ENCODE results near the gene AOPEP.
"Not testable (repeated sequence)": the region's sequence is repeated elsewhere in the genome, so short reads cannot be mapped to it uniquely, and the experiment has no call there.

The AOPEP gene

GRCh38 chr9:94931740-94932139, 205.2 kb downstream of the AOPEP start:
- no peak for DNase-seq (ENCODE audit: low read depth in 2 of 2)

DNA sequence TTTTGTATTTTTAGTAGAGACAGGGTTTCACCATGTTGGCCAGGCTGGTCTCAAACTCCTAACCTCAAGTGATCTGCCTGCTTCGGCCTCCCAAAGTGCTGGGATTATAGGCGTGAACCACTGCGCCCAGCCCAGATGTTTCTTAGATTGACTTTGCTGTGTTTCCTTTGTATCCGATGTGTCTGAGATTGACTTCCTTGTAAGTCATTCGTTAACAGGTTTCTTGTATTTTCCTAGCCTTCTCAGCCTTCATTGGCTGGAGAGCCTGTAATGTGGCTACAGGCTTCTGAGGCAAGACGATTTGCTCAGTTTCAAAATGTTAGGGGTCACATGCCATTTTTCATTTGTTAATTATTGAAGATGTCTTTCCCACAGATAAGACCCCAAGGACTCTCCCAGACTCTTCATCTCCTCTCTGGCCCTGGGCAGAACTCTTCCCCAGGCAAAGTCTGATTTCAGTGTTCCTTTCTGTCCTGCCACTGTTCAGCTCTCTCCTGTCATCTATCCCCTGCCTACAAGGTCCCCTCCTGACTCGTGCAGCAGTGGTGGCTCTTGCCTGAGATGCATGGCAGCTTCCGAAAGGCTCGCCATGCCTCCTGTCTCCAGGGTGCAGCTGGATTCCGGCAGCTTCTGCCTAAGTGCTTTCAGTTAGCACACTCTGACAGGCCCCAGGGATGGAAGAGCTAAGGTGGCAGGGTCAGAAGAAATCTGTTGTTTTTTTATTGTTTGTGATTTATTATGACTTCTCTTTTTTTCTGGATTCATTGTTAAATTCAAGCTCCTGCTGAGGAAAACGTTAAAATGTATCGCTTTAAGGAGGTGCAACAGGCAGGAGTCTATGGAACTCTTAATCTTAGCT, 206.4 kb downstream of the AOPEP start:
- no peak for DNase-seq (ENCODE audit: low read depth in 2 of 2)

- no peak for DNase-seq (ENCODE audit: low read depth in 2 of 2)
These were observed 207.0 kb downstream of the AOPEP start for GRCh38 chr9:94933511-94933828.

- no peak for DNase-seq (ENCODE audit: low read depth in 2 of 2)
These were observed 208.4 kb downstream of the AOPEP start for GRCh38 chr9:94934816-94935328.

GRCh38 chr9:94935396-94935795, 208.9 kb downstream of the AOPEP start:
- no peak for DNase-seq (ENCODE audit: low read depth in 2 of 2)

GRCh38 chr9:94936419-94936818, 209.9 kb downstream of the AOPEP start:
- DNase-seq (ENCODE audit: low read depth in 2 of 2): no peak

- DNase-seq (ENCODE audit: low read depth in 2 of 2): no peak
These were observed 210.9 kb downstream of the AOPEP start for GRCh38 chr9:94937214-94937903.

GRCh38 chr9:94938384-94938783, 211.9 kb downstream of the AOPEP start:
- DNase-seq (ENCODE audit: low read depth in 2 of 2): no peak

- DNase-seq (ENCODE audit: low read depth in 2 of 2): not testable (repeated sequence)
These were observed 213.8 kb downstream of the AOPEP start for GRCh38 chr9:94940296-94940695.

GRCh38 chr9:94941211-94941875, 214.8 kb downstream of the AOPEP start:
- no peak for DNase-seq (ENCODE audit: low read depth in 2 of 2)

GRCh38 chr9:94944626-94945025, 218.1 kb downstream of the AOPEP start:
- no peak for DNase-seq (ENCODE audit: low read depth in 2 of 2)

GRCh38 chr9:94945197-94946144, 219.0 kb downstream of the AOPEP start:
- no peak for DNase-seq (ENCODE audit: low read depth in 2 of 2)

- DNase-seq (ENCODE audit: low read depth in 2 of 2): no peak
These were observed 219.8 kb downstream of the AOPEP start for GRCh38 chr9:94946256-94946655.

GRCh38 chr9:94948567-94949235, 222.2 kb downstream of the AOPEP start:
- no peak for DNase-seq (ENCODE audit: low read depth in 2 of 2)

DNA sequence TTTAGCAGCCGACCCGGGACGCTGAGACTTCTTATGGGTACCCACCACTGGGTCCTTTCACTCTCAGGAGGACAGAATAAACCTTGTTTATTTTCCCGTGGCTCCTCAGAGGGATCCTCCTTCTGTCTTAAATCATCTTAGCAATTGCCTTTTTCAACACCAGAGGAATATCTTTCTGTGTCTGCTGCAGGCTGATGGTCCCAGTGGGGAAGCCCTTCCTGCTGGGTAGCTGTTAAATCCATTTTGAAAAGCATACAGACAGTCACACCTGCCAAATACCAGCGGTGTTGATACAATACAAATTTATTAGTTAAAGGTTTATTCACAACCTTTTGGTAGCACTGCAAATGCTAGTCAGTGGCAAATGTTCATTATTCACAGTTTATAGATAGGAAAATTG, 222.9 kb downstream of the AOPEP start:
- no peak for DNase-seq (ENCODE audit: low read depth in 2 of 2)

DNA sequence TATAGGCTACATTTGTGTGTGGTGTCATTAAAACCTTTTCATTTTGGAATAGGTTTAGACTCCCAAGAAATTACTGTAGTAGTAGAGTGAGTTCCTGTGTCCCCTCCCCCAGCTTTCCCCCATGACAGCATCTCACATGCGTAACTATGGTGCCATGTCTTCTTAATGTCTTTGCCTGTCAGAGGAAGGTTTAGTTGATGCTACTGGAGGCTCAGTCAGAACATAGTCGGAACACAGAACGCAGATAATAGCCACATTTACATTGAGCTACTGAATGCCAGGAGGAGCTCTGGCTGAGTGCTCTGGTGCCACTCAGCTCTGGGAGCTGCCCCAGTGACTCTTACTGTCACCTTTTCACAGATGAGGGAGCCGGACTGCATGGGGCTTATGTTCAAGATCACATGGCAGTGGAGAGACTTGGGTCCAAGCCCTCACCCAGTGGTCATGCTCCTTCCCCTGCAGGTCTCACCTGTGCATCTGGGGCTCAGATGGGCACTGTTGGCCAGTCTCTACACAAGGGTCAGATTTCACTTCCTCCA, 223.6 kb downstream of the AOPEP start:
- no peak for DNase-seq (ENCODE audit: low read depth in 2 of 2)

- DNase-seq (ENCODE audit: low read depth in 2 of 2): no peak
These were observed 224.3 kb downstream of the AOPEP start for GRCh38 chr9:94950579-94951323.

DNA sequence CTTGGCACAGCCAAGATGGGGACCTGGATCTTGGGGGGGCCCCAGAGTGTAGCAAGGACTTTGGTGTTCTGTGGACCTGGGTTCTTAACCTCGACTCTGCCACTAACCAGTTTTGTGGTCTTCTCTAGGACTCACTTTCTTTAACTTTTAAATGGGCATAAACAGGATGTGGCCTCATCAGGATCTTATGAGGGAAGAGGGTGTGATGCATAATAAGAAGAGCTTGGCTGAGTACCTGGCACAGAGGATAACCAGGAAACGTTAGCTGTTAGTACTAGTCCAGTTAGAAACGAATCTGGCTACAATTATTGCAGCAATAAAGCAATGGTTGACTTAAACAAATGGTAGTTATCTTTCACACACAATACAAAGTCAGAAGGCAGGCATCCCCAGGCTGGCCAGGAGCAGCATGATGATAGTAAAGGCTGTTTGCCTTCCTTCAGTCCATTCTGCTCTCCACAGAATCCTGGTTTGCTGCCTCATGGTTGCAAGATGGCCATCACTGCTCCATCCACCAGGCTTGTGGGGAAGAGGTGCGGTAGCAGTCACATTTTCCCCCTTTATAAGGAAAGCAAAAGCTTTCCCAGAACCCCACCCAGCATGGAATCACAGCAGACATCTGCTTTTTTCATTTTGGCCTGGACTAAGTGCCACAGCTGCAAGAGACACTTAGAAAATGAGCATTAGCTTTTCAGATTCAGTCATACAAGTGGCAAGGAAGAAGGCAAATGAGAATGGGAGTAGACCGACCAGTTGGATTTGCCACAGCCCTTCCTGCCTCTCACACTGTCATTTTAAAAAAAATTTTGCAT, 225.0 kb downstream of the AOPEP start:
- no peak for DNase-seq (ENCODE audit: low read depth in 2 of 2)
